GM12875 (cell line): Measurements from ENCODE around the gene WFIKKN1.

Source experiments
- H3K4me3 ChIP-seq: one replicate; pipeline ENCODE4 v1.5.1; 2011; ENCODE audit warnings: low read depth, low read length, control low read depth
- TF ChIP-seq, protein P1 (sequence below): IDR thresholded peaks from 2 replicates; pipeline ENCODE4 v1.5.1; 2011; ENCODE audit warnings: low read depth, mild to moderate bottlenecking, control low read depth, inconsistent platforms, low read length, moderate library complexity, borderline replicate concordance; ENCODE audit not compliant: insufficient read depth

The WFIKKN1 gene

DNA sequence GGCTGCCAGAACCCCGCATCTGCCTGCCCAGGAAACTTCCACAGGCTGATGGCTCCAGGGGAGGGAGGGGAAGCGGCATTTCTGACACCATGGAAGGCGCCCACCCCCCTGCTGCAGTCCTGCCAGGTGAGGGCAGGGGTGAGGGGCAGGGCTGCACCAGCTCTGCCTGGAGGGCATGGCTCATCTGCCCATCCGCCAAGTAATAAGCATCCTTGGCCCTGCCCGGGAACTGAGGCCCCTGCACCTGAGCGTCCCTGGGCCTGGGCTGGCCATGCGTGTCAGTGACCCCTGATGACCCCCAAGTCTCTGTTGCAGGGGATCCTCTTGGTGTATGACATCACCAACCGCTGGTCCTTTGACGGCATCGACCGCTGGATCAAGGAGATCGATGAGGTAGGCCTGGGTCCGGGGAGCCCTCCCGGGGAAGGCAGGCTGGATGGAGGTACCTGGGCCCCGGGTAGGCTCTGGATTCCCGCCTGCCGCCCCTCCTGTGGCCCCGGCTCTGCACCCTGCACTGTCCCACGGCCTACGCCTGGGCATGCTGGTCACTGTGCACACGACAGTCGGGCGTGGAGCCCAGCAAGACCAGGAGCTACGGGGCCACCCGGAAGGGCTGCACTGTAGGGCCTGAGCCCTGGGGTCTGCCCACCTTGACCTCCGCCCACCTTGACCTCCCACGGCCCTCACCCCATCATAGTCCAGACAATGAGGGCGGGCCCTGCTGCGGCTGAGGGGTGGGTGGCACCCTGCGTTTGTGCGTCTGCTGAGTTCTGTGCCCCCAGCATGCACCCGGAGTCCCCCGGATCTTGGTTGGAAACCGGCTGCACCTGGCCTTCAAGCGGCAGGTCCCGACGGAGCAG lies 5.4 kb upstream of the WFIKKN1 start:
- TF ChIP-seq, protein P1, sequence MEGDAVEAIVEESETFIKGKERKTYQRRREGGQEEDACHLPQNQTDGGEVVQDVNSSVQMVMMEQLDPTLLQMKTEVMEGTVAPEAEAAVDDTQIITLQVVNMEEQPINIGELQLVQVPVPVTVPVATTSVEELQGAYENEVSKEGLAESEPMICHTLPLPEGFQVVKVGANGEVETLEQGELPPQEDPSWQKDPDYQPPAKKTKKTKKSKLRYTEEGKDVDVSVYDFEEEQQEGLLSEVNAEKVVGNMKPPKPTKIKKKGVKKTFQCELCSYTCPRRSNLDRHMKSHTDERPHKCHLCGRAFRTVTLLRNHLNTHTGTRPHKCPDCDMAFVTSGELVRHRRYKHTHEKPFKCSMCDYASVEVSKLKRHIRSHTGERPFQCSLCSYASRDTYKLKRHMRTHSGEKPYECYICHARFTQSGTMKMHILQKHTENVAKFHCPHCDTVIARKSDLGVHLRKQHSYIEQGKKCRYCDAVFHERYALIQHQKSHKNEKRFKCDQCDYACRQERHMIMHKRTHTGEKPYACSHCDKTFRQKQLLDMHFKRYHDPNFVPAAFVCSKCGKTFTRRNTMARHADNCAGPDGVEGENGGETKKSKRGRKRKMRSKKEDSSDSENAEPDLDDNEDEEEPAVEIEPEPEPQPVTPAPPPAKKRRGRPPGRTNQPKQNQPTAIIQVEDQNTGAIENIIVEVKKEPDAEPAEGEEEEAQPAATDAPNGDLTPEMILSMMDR: no peak

DNA sequence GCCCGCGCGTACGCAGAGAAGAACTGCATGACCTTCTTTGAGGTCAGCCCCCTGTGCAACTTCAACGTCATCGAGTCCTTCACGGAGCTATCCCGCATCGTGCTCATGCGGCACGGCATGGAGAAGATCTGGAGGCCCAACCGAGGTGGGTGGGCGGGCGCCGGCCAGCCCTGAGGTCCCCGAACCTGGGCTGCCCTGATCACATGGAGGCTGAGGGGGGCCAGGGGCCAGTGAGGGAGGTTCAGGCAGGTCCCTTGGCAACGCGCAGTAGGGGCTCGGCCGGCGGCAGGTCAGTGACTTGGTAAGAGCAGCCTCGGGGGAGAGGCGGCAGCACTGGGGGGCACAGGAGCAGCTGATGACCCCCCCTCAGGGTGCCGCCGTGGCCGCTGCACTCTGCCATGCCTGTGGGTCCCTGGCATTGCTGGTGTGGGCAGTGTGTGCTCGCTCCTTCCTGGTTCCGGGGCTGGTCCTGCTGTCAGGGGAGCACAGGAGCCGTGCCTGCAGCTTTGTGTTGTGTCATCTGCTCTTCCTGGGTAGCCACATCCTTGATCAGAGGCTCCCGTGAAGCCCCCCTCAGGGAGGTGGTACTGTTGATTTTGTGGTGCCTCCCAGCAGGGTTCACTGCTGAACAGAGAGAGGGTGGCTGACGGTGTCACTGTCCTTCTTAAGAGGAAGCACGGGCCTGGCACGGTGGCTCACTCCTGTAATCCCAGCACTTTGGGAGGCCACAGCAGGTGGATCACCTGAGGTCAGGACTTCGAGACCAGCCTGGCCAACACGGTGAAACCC lies 4.6 kb upstream of the WFIKKN1 start:
- H3K4me3 ChIP-seq: no peak overlapping the region
- TF ChIP-seq, protein P1: no peak

More for the DNA sequence above, 5.4 kb upstream of the WFIKKN1 start:
- no peak overlapping the region for H3K4me3 ChIP-seq

DNA sequence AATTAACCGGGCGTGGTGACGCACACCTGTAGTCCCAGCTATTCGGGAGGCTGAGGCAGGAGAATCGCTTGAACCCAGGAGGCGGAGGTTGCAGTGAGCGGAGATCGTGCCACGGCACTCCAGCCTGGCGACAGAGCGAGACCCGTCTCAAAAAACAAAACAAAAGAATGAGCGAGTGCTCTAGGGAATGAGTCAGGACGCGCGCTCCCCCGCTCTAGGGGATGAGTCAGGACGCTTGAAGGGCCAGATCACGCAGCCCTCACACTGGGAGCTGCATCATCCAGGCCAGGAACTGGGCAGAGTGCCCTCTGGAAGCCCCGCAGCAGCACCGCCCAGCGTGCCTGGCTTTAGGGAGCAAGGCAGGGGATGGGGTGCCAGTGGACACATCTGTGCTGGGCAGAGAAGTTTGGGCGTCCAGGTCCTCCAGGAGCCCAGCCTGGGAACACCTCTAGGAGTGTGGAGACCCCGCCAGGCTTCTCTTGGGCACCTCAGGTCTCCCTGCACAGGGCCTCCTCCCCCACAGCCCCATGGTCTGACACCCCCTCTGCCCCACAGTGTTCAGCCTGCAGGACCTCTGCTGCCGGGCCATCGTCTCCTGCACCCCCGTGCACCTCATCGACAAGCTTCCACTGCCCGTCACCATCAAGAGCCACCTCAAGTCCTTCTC lies 3.9 kb upstream of the WFIKKN1 start:
- H3K4me3 ChIP-seq: no peak overlapping the region
- TF ChIP-seq, protein P1: no peak

DNA sequence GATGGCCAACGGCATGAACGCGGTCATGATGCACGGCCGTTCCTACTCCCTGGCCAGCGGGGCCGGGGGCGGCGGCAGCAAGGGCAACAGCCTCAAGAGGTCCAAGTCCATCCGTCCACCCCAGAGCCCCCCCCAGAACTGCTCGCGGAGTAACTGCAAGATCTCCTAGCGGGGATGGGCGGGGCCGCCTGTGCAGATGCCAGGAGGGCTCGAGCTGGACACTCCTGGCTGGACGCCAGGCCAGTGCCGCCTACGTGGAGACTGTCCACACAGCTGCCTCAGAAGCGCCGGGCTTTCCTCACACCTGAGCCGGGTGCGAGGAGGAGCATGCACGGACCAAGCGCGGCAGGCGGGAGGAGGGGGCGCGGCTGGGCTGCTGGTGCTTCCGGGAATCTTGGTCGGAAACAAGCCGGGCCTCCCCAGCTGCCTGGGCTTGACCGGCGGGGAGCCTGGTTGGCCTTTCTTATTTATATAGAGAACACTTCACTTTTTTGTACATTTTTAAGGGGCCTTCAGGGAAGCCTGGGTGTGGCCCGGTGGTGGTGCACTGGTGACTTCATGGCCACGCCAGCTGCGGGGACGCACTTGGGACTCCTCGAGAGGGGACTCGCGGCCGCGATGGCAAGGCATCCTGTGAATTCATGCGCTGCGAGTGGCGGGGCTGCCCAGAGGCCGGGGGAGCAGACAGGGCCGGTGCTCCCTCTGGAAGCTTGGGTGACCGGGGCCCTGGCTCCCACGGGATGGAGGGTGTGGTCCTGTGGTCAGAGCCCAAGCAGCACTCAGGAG lies 3.1 kb upstream of the WFIKKN1 start:
- TF ChIP-seq, protein P1: no peak
- H3K4me3 ChIP-seq: no peak overlapping the region

DNA sequence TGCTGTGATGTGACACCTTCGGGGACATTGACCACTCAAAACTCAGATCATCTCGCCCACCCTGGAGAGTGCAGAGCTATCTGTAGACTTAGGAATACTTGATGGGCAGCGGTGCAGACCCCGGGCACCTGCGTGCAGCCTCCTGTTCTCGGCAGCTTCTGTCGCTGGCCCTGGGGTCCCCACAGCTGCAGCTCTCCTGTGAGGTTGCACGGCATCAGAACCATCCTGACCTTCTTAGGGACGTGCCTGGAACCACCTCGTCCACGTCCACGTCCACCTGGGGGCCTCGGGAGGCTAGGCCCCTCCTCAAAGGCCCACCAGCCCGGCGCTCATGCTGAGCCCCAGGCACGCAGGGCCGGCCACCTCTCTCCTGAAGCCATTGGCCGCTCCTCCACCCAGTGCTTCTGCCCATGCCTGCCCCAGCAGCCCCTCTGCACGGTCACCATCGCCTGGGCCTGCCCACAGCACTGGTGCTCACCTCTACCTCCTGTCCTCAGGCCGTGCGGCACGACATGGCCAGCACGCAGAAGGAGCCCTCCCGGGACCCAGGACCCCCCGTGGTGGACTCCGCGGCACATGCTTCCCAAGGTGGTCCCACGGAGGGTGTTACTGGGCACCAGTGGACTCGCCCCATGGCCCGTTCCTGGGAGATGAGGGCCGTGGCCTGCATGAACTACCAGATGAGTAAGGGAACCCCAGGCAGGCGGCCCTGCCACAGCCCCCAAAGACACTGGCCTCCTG lies 2.3 kb upstream of the WFIKKN1 start:
- H3K4me3 ChIP-seq: no peak overlapping the region
- TF ChIP-seq, protein P1: no peak

DNA sequence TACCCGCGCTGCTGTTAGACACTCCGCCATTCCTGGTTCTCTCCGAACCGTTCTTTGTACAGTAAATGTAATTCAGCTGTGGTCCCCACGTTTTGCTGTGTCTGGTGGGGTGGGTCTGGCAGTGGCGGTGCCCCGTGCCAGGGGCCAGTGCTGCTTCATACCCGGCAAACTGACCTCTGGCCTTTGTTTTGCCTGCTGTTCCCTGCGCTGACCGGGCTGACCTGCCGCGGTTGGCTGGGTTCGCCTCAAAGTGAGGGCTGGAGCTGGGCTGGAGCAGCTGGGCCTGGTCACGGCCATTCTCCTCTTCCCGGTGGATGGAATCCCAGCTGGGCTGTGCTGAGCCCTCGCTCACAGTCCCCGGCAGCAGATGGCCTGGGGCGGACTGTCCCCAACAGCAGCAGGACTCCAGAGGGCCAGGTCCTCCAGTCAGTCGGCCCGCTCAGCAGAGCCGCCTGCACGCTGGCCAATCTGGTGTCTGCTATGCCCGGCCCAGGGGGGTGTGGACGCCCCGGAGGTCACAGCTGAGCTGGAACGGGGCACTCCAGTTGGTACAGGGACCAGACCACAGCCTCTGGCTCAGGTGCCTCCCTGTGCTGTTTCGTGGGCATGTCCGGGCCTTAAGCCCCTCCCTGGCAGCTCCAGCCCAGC lies 1.5 kb upstream of the WFIKKN1 start:
- H3K4me3 ChIP-seq: no peak overlapping the region
- TF ChIP-seq, protein P1: no peak
